OCI-LY3 (cell line): ENCODE measurements around the gene TMEM127.

Experiments used
- H2AFZ ChIP-seq: fragments of 200-600, 300-600 bp; shearing (Covaris generic); 2 replicates; pipeline ENCODE4 v1.6.0; 2014; ENCODE audit warnings: antibody characterized with exemption, low read depth, low read length
- H3K27ac ChIP-seq: fragments of 200-600, 300-600 bp; sonication (generic); 2 replicates; pipeline ENCODE4 v1.5.1; 2014; ENCODE audit warnings: mild to moderate bottlenecking, low read length, moderate library complexity, mixed read lengths
- H3K27me3 ChIP-seq: fragments of 200-600, 300-600 bp; sonication (generic); 2 replicates; pipeline ENCODE4 v1.6.1; 2014; ENCODE audit warnings: low read depth, low read length, mixed read lengths
- H3K36me3 ChIP-seq: fragments of 200-600, 300-600 bp; sonication (generic); replicated peaks from 2 replicates; pipeline ENCODE3; 2014; ENCODE audit warnings: low read depth, low read length, mixed read lengths
- H3K4me1 ChIP-seq: fragments of 300-600, 200-600 bp; sonication (generic); 2 replicates; pipeline ENCODE4 v1.6.1; 2014; ENCODE audit warnings: low read length, mixed read lengths
- H3K4me2 ChIP-seq: fragments of 200-600, 300-600 bp; sonication (generic); 2 replicates; pipeline ENCODE4 v1.6.1; 2014; ENCODE audit warnings: low read length, mixed read lengths
- H3K4me3 ChIP-seq: fragments of 300-600, 200-600 bp; sonication (generic); 2 replicates; pipeline ENCODE4 v1.5.1; 2014; ENCODE audit warnings: antibody characterized with exemption, mild to moderate bottlenecking, low read length, moderate library complexity
- H3K79me2 ChIP-seq: fragments of 300-600, 200-600 bp; shearing (Covaris generic); 2 replicates; pipeline ENCODE4 v1.6.1; 2014; ENCODE audit warnings: mild to moderate bottlenecking, low read length, mixed read lengths
- H3K9ac ChIP-seq: fragments of 300-600, 200-600 bp; shearing (Covaris generic); 2 replicates; pipeline ENCODE4 v1.6.0; 2014; ENCODE audit warnings: mild to moderate bottlenecking, low read length, moderate library complexity
- H3K9me3 ChIP-seq: fragments of 200-600, 300-600 bp; shearing (Covaris generic); 2 replicates; pipeline ENCODE4 v1.6.1; 2014; ENCODE audit warnings: low read length, mixed read lengths; ENCODE audit not compliant: insufficient read depth
- H4K20me1 ChIP-seq: fragments of 200-600, 300-600 bp; sonication (generic); 2 replicates; pipeline ENCODE4 v1.6.1; 2016; ENCODE audit warnings: low read length, mixed read lengths; ENCODE audit not compliant: insufficient read depth
- CTCF ChIP-seq: fragments of 200-600, 300-600 bp; sonication (generic); IDR thresholded peaks from 2 replicates; pipeline ENCODE4 v1.5.1; 2014; ENCODE audit warnings: antibody characterized with exemption, low read length, low read depth
- EZH2phosphoT487 ChIP-seq: fragments of 200-600 bp; shearing (Covaris generic); IDR thresholded peaks from 2 replicates; pipeline ENCODE4 v1.6.1; 2018; ENCODE audit warnings: antibody characterized with exemption, mixed run types, low read depth

TMEM127 gene

DNA sequence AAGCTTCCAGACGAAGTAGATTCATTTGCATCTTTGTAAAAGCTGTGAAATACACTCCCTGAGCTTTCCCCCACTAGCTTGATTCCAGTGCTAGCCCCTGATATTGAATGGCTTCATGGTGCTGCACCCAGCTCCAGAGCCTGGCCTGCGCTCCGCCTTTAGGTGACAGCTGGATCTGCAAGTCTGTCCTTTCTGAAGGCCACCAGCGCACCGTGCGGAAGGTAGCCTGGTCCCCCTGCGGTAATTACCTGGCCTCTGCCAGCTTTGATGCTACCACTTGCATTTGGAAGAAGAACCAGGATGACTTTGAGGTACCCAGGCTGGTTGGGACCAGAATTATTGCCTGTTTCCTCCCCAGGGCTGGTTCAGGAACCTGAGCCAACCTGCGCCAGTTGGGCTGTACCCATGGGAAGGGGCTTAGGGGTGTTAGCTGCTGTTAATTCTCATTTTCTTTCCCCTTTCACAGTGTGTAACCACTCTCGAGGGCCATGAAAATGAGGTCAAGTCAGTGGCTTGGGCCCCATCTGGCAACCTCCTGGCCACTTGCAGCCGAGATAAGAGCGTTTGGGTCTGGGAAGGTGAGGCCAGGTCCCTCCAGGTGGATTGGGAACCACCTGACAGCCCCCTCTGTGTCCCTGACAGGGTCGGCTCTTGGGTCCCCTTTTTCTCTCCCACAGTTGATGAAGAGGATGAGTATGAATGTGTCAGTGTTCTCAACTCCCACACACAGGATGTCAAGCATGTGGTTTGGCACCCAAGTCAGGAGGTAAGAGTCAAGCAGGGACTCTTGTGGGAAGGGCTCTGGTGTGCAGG, 1.6 kb upstream of the TMEM127 start:
- H3K36me3 ChIP-seq = peaks cover 39% of the 10 kb centered on the region
- H3K4me1 ChIP-seq = peaks cover 14% of the 10 kb centered on the region
- H3K9ac ChIP-seq = peak overlapping the region; percentile 92
- no peaks in the 10 kb centered on the region for H3K27me3 ChIP-seq
- H3K27ac ChIP-seq = no peak overlapping the region
- peak overlapping the region; percentile 79 for H3K4me2 ChIP-seq
- TF ChIP-seq EZH2phosphoT487 (no peak), CTCF (no peak)
- H2AFZ ChIP-seq = no peak overlapping the region
- peak overlapping the region; percentile 96 for H3K4me3 ChIP-seq
- peaks cover 43% of the 10 kb centered on the region for H3K79me2 ChIP-seq
- no peaks in the 10 kb centered on the region for H3K9me3 ChIP-seq
- peaks cover 12% of the 10 kb centered on the region for H4K20me1 ChIP-seq

DNA sequence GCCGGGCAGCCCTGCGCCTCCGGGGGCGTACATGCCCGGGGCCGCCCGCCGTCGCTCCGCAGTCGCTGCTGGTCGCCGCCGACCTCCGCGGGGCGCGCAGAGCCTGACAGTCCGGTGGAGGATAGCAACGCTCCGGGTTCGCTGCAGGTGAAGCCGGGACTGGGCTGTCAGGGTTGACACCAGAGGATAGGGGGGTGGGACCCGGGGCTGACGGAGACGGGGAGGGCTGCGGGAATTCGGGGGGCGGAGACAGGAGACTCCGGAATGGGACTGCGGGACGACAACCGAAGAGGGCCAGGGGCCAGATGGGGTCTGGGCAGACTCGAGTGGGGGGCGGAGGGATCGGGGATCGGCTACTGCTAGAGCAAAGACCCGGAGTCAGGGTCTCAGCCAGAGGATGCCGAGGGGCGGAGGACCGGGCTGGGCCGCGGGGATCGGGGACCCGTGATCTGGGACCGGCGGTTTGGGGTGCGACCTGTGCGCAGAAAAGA, 403 bp downstream of the TMEM127 start:
- Histone ChIP-seq H2AFZ (peak overlapping the region; percentile 46), H3K79me2 (peaks cover 43% of the 10 kb centered on the region), H3K9ac (peak overlapping the region; percentile 86), H3K4me1 (peaks cover 14% of the 10 kb centered on the region), H3K27ac (peak overlapping the region; percentile 30), H3K36me3 (peaks cover 28% of the 10 kb centered on the region), H3K4me3 (peak overlapping the region; percentile 96), H3K27me3 (no peaks in the 10 kb centered on the region), H3K9me3 (no peaks in the 10 kb centered on the region), H4K20me1 (peaks cover 10% of the 10 kb centered on the region), H3K4me2 (peak overlapping the region; percentile 96)
- TF ChIP-seq EZH2phosphoT487 = no peak

GRCh38 chr2:96264656-96265348, 995 bp downstream of the TMEM127 start:
- Histone ChIP-seq H3K9me3 (no peaks in the 10 kb centered on the region), H3K79me2 (peaks cover 43% of the 10 kb centered on the region), H4K20me1 (peaks cover 15% of the 10 kb centered on the region), H3K4me2 (peak overlapping the region; percentile 96), H3K9ac (peak overlapping the region; percentile 86), H3K4me1 (peaks cover 14% of the 10 kb centered on the region), H3K27me3 (no peaks in the 10 kb centered on the region), H3K27ac (no peak overlapping the region; the same call in 1 of the 2 replicates), H3K4me3 (peak overlapping the region; percentile 96), H2AFZ (no peak overlapping the region), H3K36me3 (peaks cover 28% of the 10 kb centered on the region)
- peak; percentile 58 for TF ChIP-seq CTCF
- no peak for TF ChIP-seq EZH2phosphoT487

DNA sequence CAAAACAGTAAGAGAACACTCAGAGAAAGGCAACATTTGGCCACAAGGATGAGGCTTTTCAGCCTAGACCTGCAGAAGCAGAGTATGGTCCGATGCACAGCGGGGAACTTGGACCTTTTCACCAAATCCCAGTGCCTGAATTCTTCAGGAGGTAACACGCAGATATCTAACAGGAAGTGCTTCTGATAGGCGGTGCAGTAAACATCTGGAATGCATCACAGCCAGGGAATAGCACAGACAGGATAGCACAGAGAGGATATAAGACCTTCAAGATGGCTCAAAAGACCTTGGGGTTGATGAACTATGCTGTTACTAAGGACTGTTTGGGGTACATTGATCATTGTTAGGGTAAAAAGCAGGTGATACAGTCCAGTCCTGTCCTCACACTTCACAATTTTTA, 1.7 kb downstream of the TMEM127 start:
- H4K20me1 ChIP-seq = peaks cover 19% of the 10 kb centered on the region
- H3K27ac ChIP-seq = no peak overlapping the region
- no peak overlapping the region for H2AFZ ChIP-seq
- no peaks in the 10 kb centered on the region for H3K27me3 ChIP-seq
- H3K36me3 ChIP-seq = peaks cover 25% of the 10 kb centered on the region
- H3K4me2 ChIP-seq = peak overlapping the region; percentile 96
- peaks cover 14% of the 10 kb centered on the region for H3K4me1 ChIP-seq
- peaks cover 48% of the 10 kb centered on the region for H3K79me2 ChIP-seq
- TF ChIP-seq CTCF (no peak), EZH2phosphoT487 (no peak)
- H3K4me3 ChIP-seq = peak overlapping the region; percentile 96; the same call in 1 of the 2 replicates
- H3K9ac ChIP-seq = no peak overlapping the region
- H3K9me3 ChIP-seq = no peaks in the 10 kb centered on the region
